MM.1S (cell line): Measurements from ENCODE around the gene MLLT1.

Experiments
- DNase-seq: peaks from one replicate; pipeline ENCODE4 v3.0.0-alpha.2; 2015
- H2AFZ ChIP-seq: fragments of 300-600 bp; sonication (generic); 2 replicates; pipeline ENCODE4 v1.6.0; 2016; ENCODE audit warnings: antibody characterized with exemption, low read length
- H3F3A ChIP-seq: fragments of 300-600 bp; sonication (generic); 2 replicates; pipeline ENCODE4 v1.6.1; 2016; ENCODE audit warnings: mild to moderate bottlenecking, antibody characterized with exemption, low read length, moderate library complexity, mixed read lengths; ENCODE audit not compliant: insufficient read depth
- H3K27ac ChIP-seq: fragments of 300-600 bp; sonication (generic); 2 replicates; pipeline ENCODE4 v1.5.1; 2016; ENCODE audit warnings: mild to moderate bottlenecking, low read length
- H3K27me3 ChIP-seq: fragments of 300-600 bp; sonication (generic); replicated peaks from 2 replicates; pipeline ENCODE4 v1.6.0; 2016; ENCODE audit warnings: low read length; ENCODE audit not compliant: insufficient read depth
- H3K36me3 ChIP-seq: fragments of 300-600 bp; sonication (generic); replicated peaks from 2 replicates; pipeline ENCODE4 v1.6.1; 2016; ENCODE audit warnings: mild to moderate bottlenecking, low read length, mixed read lengths; ENCODE audit not compliant: insufficient read depth
- H3K4me1 ChIP-seq: fragments of 300-600 bp; sonication (generic); 2 replicates; pipeline ENCODE4 v1.6.1; 2016; ENCODE audit warnings: low read length, mixed read lengths
- H3K4me2 ChIP-seq: fragments of 300-600 bp; sonication (generic); 2 replicates; pipeline ENCODE4 v1.6.0; 2016; ENCODE audit warnings: low read depth, low read length
- H3K4me3 ChIP-seq: fragments of 300-600 bp; sonication (generic); 2 replicates; pipeline ENCODE4 v1.5.1; 2016; ENCODE audit warnings: low read length, mixed read lengths
- H3K79me2 ChIP-seq: fragments of 300-600 bp; sonication (generic); 2 replicates; pipeline ENCODE4 v1.6.1; 2016; ENCODE audit warnings: mixed run types, low read length, mixed read lengths
- H3K9ac ChIP-seq: fragments of 300-600 bp; sonication (generic); 2 replicates; pipeline ENCODE4 v1.6.1; 2016; ENCODE audit warnings: low read length, mixed read lengths
- H3K9me2 ChIP-seq: fragments of 300-600 bp; sonication (generic); replicated peaks from 2 replicates; pipeline ENCODE4 v1.6.1; 2016; ENCODE audit warnings: mild to moderate bottlenecking, low read length, mixed read lengths; ENCODE audit not compliant: insufficient read depth
- H3K9me3 ChIP-seq: fragments of 300-600 bp; sonication (generic); replicated peaks from 2 replicates; pipeline ENCODE4 v1.6.1; 2016; ENCODE audit warnings: mild to moderate bottlenecking, low read length, mixed read lengths; ENCODE audit not compliant: insufficient read depth
- H4K20me1 ChIP-seq: fragments of 300-600 bp; sonication (generic); 2 replicates; pipeline ENCODE4 v1.6.1; 2016; ENCODE audit warnings: mild to moderate bottlenecking, low read length, moderate library complexity, mixed read lengths; ENCODE audit not compliant: insufficient read depth
- EZH2 ChIP-seq: fragments of 300-600 bp; sonication (generic); optimal IDR thresholded peaks from 2 replicates; pipeline ENCODE3; 2017; ENCODE audit warnings: low read depth, mild to moderate bottlenecking, antibody characterized with exemption, low read length, mixed read lengths
- EZH2phosphoT487 ChIP-seq: fragments of 300-600 bp; sonication (generic); IDR thresholded peaks from 2 replicates; pipeline ENCODE4 v1.6.1; 2018; ENCODE audit warnings: antibody characterized with exemption, low read length
- TF ChIP-seq, protein P1 (sequence below): fragments of 300-600 bp; sonication (generic); IDR thresholded peaks from 2 replicates; pipeline ENCODE4 v1.5.1; 2016; ENCODE audit warnings: antibody characterized with exemption, low read length, mixed read lengths

MLLT1 gene

GRCh38 chr19:6253954-6254733, 25.6 kb downstream of the MLLT1 start:
- Histone ChIP-seq H2AFZ (no peak overlapping the region), H3K27ac (no peak overlapping the region), H3F3A (no peaks in the 10 kb centered on the region), H3K36me3 (0 out of 2 replicates have a peak, but pooled peaks cover 3% of the 10 kb centered on the region), H3K9ac (no peak overlapping the region), H4K20me1 (0 out of 2 replicates have a peak, but pooled peaks cover 9% of the 10 kb centered on the region), H3K9me2 (no peaks in the 10 kb centered on the region), H3K9me3 (no peaks in the 10 kb centered on the region), H3K27me3 (no peaks in the 10 kb centered on the region), H3K4me2 (no peak overlapping the region), H3K4me1 (no peaks in the 10 kb centered on the region), H3K4me3 (no peak overlapping the region), H3K79me2 (peaks cover 92% of the 10 kb centered on the region)
- TF ChIP-seq, protein P1, sequence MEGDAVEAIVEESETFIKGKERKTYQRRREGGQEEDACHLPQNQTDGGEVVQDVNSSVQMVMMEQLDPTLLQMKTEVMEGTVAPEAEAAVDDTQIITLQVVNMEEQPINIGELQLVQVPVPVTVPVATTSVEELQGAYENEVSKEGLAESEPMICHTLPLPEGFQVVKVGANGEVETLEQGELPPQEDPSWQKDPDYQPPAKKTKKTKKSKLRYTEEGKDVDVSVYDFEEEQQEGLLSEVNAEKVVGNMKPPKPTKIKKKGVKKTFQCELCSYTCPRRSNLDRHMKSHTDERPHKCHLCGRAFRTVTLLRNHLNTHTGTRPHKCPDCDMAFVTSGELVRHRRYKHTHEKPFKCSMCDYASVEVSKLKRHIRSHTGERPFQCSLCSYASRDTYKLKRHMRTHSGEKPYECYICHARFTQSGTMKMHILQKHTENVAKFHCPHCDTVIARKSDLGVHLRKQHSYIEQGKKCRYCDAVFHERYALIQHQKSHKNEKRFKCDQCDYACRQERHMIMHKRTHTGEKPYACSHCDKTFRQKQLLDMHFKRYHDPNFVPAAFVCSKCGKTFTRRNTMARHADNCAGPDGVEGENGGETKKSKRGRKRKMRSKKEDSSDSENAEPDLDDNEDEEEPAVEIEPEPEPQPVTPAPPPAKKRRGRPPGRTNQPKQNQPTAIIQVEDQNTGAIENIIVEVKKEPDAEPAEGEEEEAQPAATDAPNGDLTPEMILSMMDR: no peak
- TF ChIP-seq EZH2: no peak
- TF ChIP-seq EZH2phosphoT487: no peak
- DNase-seq: no peak

DNA sequence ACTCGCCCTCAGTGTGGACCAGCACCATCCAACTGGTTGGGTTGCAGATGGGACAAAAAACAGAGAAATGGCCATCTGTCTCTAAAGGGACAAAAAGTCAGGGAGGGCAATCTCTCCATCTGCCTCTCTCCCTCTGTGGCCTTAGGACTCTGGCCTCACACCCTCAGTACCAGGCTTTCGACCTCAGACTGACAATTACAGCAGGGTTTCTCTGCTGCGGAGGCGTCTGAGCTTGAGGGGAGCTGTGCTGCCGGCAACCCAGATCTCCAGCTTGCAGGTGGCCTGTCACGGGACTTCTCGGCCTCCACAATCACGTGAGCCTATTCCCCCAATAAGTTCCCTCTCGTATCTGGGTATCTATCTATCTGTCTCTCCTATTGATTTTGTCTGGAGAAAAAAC, 27.7 kb downstream of the MLLT1 start:
- Histone ChIP-seq H3K4me3 (no peak overlapping the region), H3K27me3 (no peaks in the 10 kb centered on the region), H3K36me3 (no peaks in the 10 kb centered on the region), H2AFZ (no peak overlapping the region), H3K79me2 (peaks cover 90% of the 10 kb centered on the region), H3F3A (no peaks in the 10 kb centered on the region), H3K9ac (no peak overlapping the region), H3K9me2 (no peaks in the 10 kb centered on the region), H4K20me1 (0 out of 2 replicates have a peak, but pooled peaks cover 9% of the 10 kb centered on the region), H3K9me3 (no peaks in the 10 kb centered on the region), H3K27ac (no peak overlapping the region), H3K4me2 (no peak overlapping the region), H3K4me1 (no peaks in the 10 kb centered on the region)
- no peak for DNase-seq
- no peak for TF ChIP-seq EZH2phosphoT487
- TF ChIP-seq EZH2: no peak
- TF ChIP-seq, protein P1: no peak

GRCh38 chr19:6250909-6251308, 28.9 kb downstream of the MLLT1 start:
- no peak overlapping the region for H3K9ac ChIP-seq
- TF ChIP-seq EZH2phosphoT487: no peak
- TF ChIP-seq, protein P1: no peak
- TF ChIP-seq EZH2: no peak
- no peak overlapping the region for H3K27ac ChIP-seq
- H4K20me1 ChIP-seq: 0 out of 2 replicates have a peak, but pooled peaks cover 9% of the 10 kb centered on the region
- no peaks in the 10 kb centered on the region for H3K27me3 ChIP-seq
- peaks cover 96% of the 10 kb centered on the region for H3K79me2 ChIP-seq
- no peak overlapping the region for H3K4me3 ChIP-seq
- H3F3A ChIP-seq: no peaks in the 10 kb centered on the region
- H3K4me1 ChIP-seq: no peaks in the 10 kb centered on the region
- H3K36me3 ChIP-seq: no peaks in the 10 kb centered on the region
- no peaks in the 10 kb centered on the region for H3K9me3 ChIP-seq
- H3K9me2 ChIP-seq: no peaks in the 10 kb centered on the region
- H2AFZ ChIP-seq: no peak overlapping the region
- DNase-seq: no peak
- H3K4me2 ChIP-seq: no peak overlapping the region
